ENCODE data around the gene MRPL4. TPM values are rescaled to one million over a fixed set of nuclear protein-coding genes. Genes with fewer than 3 reads are reported as not detected.

Gene MRPL4
- total RNA-seq, 1 experiment from 2014 or later = 112 TPM

- TF ChIP-seq FOXP4 (CRISPR knock-in tag; IDR thresholded peaks at IDR 0.05) = no peak
- no peak for TF ChIP-seq CREM (CRISPR knock-in tag; IDR thresholded peaks at IDR 0.05)
- TF ChIP-seq ELF4 (CRISPR knock-in tag; IDR thresholded peaks at IDR 0.05; ENCODE audit: low read depth) = no peak
- no peak for TF ChIP-seq ZNF263 (CRISPR knock-in tag; IDR thresholded peaks at IDR 0.05; ENCODE audit: low read depth)
- no peak for TF ChIP-seq TEAD4 (CRISPR knock-in tag; IDR thresholded peaks at IDR 0.05)
- TF ChIP-seq HMGA2 (CRISPR knock-in tag; IDR thresholded peaks at IDR 0.05) = no peak
- no peak for TF ChIP-seq ATF3 (CRISPR knock-in tag; conservative IDR thresholded peaks at IDR 0.05)
- TF ChIP-seq SP1 (CRISPR knock-in tag; conservative IDR thresholded peaks at IDR 0.05) = no peak
- TF ChIP-seq NFYB (CRISPR knock-in tag; conservative IDR thresholded peaks at IDR 0.05; ENCODE audit: low read depth) = no peak
Observed at GRCh38 chr19:10255358-10255757, 3.3 kb downstream of the MRPL4 start (continued).

- Mint-ChIP-seq H3K36me3 (peaks cover 37% of the 10 kb centered on the region), H3K4me1 (peaks cover 5% of the 10 kb centered on the region), H3K27ac (no peak overlapping the region), H3K4me3 (no peak overlapping the region), H3K9me3 (no peaks in the 10 kb centered on the region), H3K27me3 (ENCODE audit: low read depth) (peaks cover 2% of the 10 kb centered on the region)
- DNase-seq (ENCODE audit: low spot score) (no peak), ATAC-seq (no peak)
- ChIA-PET CTCF (interaction anchor here (0.9 to 6.1 kb wide), 4 partner anchors 13 to 134 kb away, joined by 3 to 149 read pairs (median 55); partner anchors contain the start of gene ICAM1), POLR2A (no interaction called here)
- TF ChIP-seq JAZF1 (CRISPR knock-in tag; IDR thresholded peaks at IDR 0.05) (no peak), ZNF512 (CRISPR knock-in tag; IDR thresholded peaks at IDR 0.05; ENCODE audit: borderline replicate concordance) (no peak), RORB (CRISPR knock-in tag; IDR thresholded peaks at IDR 0.05) (no peak), ETV6 (CRISPR knock-in tag; IDR thresholded peaks at IDR 0.05) (no peak), ZNF317 (CRISPR knock-in tag; IDR thresholded peaks at IDR 0.05; ENCODE audit: borderline replicate concordance, low read depth) (no peak), FOXP4 (CRISPR knock-in tag; IDR thresholded peaks at IDR 0.05) (no peak), NR2C2 (CRISPR knock-in tag; IDR thresholded peaks at IDR 0.05) (no peak), FOXK1 (CRISPR knock-in tag; IDR thresholded peaks at IDR 0.05) (no peak), GRHL2 (CRISPR knock-in tag; IDR thresholded peaks at IDR 0.05; ENCODE audit: insufficient replicate concordance, severe bottlenecking) (no peak), ZBTB21 (CRISPR knock-in tag; IDR thresholded peaks at IDR 0.05; ENCODE audit: borderline replicate concordance) (no peak)
Observed at GRCh38 chr19:10256551-10256950, 4.5 kb downstream of the MRPL4 start.

- Mint-ChIP-seq H3K4me3 (no peak overlapping the region), H3K27me3 (ENCODE audit: low read depth) (peaks cover 3% of the 10 kb centered on the region; the same call in 1 of the 2 replicates), H3K4me1 (peaks cover 5% of the 10 kb centered on the region), H3K36me3 (peaks cover 37% of the 10 kb centered on the region), H3K9me3 (no peaks in the 10 kb centered on the region), H3K27ac (no peak overlapping the region; the same call in 1 of the 2 replicates)
- ATAC-seq = no peak
- POLR2A ChIA-PET = no interaction called here
- CTCF ChIA-PET = interaction anchor here (1.5 to 6.1 kb wide), 3 partner anchors 14 to 134 kb away, joined by 3 to 149 read pairs (median 107); partner anchors contain the start of gene ICAM1
- DNase-seq (ENCODE audit: low spot score) = no peak
- TF ChIP-seq ZNF671 (CRISPR knock-in tag; IDR thresholded peaks at IDR 0.05) (no peak), ZBTB21 (CRISPR knock-in tag; IDR thresholded peaks at IDR 0.05; ENCODE audit: borderline replicate concordance) (no peak), PRDM15 (CRISPR knock-in tag; IDR thresholded peaks at IDR 0.05) (no peak), HMGXB4 (CRISPR knock-in tag; IDR thresholded peaks at IDR 0.05) (no peak)
Observed at GRCh38 chr19:10256970-10257615, 5.1 kb downstream of the MRPL4 start.

All from WTC11 (cell line).